DMS53 treated with DMSO at 0.1 percent for 48 hours (cell line): ENCODE data around the gene FCAMR.

Experiments
- DNase-seq: peaks from one replicate; lab custom pipeline; 2025; ENCODE audit not compliant: unreplicated experiment; lab: John Stamatoyannopoulos, UW

FCAMR gene

DNA sequence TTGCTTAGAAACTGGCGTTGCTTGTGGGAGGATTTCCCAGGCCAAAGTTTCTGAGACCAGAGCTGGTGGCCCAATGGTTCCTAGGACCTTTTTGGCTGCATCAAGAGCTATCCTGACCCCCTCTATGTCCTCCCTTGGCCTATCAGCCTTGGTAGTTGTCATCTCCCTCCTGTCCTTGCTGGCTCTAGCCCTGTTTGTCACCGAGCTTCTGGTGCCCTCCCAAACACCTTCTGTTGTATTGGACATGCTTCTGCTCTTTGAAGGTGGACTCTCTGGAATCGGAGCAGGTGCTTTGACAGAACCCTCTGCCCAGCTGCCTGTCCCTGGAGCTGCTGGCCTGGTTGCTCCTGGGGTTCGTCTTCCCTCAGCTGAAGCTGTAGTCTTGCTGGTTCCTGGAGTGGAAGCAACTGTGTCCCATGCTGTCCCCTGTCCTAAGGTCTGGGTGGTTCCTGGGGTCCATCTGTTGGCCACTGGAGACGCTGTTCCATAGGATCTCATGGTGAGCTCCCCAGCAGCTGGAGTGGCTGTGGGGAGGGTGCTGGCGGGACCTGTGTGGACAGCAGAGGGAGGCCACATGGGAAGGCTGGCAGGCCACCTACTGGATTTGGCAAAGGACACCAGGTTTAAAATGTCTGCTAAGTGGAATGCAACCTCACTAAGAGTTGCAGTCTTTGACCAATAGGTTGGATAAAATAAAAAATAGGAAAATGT lies 9.4 kb downstream of the FCAMR start:
- no peak for DNase-seq

DNA sequence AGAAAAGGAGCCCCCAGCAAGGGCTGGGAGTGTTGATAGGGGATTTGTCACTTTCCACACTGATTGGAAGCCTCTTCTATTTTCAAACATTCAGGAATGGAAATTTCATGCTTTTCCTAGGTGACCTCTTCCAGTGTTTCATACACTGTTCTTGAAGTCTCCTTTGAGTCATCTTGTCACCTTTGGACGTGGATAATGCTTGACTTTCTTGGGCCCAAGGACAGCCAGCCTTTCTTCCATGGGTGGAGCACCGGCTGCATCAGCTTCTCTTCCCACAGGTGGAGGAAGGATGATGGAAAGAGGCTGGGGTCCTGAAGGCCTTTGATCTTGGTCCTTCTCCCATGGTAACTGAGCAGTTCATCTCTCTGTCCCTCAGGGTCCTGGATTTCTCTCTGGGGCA lies 12.1 kb downstream of the FCAMR start:
- DNase-seq, result no peak

DNA sequence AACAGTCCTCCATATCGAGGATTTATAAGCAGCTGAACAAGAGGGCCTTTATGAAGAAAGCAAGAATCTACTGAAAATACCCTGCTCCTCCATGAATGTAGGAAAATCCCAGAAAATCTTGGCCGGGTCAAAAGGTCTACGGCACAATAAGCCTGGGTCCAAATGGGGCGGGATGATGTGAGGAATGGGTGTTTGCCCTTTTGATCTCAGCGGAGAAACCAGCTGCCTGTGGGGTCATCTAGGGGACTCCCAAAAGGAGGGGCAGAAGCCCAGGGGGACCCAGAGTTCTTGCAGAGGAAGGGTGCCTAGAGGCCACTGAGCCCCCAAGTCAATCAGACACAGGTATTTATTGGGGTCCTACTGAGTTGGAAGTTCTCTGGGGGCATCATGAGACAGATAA lies 12.6 kb downstream of the FCAMR start:
- no peak for DNase-seq

DNA sequence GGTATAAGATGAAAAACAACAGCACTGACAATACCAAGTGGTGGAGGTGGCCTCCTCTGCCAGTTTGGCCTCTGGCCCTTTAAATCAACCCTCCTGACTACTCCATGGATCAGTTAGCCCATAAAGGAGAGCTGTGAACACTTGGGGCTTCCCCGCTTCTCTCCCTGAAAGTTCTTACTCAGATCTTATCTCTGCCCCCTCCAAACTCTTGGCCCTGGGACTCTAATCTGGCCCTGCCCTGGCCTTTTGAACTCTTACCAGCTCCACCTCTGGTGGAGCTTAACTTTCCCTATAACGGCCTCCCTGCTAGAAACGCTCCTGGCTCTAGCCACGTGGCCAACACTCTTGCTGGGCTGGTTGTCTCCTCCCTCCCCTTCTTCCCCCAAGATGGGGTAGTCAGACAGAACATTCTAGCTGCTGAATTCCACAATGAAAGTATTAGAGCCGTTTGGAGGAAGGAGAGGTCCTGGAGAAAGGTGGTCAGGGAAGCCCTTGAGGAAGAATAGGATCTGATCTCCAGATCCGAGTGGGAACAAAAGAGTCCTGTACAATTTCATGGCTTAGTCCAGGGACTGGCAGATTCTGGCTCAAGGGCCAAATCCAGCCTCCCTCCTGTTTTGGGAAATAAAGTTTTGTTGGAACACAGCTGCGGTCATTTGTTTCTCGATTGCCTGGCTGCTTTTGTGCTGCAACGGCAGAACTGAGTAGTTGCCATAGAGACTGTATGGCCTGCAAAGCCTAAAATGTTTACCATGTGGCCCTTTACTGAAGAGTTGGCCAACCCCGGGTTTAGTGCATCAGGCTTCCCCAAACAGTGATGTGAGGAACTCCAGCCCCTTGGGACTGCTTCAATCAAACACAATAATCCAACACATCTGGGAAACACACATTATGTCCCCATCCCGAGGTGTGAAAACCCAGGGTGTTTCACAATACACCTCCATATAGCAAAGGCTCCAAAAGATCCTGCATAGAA lies 14.5 kb downstream of the FCAMR start:
- DNase-seq, result no peak

DNA sequence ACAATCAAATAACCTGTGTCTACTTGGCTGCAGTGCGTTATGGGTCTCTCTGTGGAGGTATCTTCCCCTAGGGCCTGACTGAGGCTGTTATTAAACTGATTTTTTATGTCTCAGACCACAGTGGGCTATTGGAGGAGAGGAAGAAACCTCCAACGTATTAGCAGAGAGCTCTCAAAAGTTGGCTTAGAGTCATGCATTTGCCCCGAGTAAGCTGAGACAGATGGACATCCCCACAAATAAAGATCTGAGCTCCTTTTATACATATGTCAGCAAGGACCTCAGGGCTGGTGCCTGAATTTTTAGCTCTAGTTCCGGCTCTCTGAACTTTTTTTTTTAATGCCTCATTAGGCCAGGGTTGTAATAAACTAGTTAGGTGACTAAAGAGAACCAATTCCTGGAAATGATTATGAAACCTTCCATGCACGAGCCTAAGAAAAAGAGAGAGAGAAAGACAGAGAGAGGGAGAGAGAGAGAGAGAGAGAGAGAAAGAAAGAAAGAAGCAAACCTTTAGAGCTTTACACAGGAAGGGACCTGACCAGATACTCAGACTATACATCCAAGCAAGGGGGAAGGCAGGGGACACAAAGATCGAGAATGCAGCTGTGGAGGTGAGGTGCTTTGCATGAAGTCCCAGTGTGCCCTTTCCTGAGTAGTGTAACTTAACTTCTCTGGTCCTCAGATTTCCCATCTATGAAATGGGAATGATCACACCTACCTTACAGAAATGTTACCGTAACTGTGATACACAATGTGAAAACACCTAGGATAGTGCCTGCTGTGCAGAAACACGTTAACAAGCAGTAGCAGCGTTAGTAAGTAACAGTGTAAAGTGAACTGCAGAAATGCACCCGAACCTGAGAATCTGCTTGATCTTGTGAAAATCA lies 15.6 kb downstream of the FCAMR start:
- no peak for DNase-seq

DNA sequence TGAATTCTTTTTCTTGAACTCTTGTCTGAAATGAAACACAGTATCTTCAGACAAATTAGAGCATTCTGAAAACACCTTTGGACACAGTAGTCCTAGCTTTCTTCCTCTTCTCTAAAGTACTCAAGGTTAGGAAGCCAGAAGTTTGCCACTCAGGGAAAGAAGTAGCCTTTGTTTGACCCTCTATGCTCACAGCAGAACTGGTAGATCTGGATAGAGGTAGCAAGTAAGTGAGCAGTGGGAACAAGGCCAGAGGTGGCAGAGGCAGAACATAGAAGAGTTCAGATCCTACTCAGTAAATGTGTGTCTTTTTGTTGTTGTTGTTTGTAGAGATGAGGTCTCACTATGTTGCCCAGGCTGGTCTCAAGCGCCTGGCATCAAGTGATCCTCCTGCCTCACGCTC lies 16.6 kb downstream of the FCAMR start:
- DNase-seq, result no peak

DNA sequence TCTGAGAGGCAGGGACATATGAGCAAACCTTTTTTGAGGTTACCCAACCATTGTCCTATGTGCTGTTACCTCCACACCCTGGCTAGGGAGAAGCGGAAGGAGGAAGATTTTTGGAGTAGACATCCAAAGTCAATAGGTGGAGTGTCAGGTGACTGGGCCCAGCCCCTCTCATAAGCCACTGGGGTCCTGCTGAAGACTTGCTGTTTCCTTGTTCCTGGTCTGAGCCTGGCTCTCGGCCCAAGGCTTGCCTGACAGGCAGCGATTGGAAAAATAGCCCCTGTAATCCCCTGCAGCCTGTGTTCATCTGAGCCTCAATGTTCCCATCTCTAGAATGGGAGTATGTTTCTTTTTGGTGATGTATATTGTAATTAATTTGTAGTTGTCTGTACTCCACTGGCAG lies 17.1 kb downstream of the FCAMR start:
- DNase-seq, result no peak

DNA sequence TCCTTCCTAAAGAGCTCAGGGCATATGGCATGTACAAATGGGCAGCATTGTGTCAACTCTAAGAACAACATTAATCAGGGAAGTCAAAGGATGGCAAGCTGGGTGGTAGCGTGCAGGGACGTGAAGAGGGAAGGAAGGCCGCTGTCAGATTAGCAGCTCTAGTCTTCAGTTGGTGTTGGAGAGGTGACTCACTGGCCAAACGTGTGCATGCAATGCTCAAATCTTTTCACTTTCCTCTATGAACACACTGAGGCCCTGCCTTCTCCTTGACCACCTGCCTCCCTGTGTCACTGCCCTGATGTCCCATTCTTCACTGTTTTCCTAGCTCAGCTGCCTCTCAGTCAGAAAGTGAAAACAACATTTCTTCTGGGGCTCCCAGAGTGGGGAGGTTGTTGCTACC lies 18.1 kb downstream of the FCAMR start:
- DNase-seq, result peak; percentile 88

DNA sequence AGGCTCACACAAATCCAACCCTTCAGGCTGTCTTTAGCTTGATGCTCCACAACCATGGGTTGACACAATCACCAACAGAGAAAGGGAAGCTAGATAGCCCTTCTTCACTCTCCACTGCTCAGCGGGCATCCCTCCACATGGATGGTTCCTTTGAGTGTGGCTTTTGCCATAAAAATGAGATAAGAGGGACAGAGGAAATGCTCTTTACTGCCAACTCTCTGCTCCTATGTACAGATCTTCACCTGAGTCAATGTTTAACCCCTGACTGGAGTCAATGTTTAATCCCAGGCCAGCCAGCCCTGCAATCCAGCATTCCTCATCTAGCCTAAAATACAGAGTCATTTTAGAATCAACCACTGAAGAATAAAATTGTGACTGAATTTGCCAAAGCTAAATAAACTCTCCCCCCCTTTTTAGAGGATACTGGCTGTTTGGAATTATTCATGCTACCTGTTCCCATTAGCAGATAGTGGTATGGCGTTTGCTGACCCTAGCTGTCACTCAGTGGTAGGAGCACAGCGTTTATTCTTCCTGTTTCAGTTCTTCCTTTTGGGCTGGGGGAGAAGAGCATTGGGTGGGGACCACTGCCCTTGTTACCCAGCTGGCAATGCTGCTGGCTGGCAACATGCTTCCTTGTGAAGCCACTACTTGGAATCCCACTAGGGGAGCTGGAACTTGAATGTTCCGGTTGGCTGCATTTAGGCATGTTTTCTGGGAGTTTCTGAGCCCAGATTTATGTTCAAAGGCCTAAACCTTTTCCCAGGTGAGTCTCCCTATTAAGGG lies 18.8 kb downstream of the FCAMR start:
- peak; percentile 78 for DNase-seq

DNA sequence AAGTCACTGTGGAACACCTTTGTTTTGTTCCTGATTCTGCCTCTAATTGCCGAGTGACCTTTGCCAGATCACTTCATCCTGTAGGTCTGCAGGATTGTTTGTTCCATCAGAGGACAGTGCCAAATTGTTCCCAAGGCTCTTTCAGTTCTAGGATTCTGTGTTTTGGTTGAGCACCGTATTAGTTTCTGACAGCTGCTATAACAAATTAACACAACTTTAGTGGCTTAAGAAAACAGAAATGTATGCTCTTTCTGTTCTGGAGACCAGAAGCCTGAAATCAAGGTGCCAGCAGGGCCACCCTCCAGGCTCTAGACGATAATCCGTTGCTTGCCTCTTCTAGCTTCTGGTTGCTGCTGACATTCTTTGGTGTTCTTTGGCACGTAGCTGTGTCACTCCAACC lies 20.6 kb downstream of the FCAMR start:
- no peak for DNase-seq

DNA sequence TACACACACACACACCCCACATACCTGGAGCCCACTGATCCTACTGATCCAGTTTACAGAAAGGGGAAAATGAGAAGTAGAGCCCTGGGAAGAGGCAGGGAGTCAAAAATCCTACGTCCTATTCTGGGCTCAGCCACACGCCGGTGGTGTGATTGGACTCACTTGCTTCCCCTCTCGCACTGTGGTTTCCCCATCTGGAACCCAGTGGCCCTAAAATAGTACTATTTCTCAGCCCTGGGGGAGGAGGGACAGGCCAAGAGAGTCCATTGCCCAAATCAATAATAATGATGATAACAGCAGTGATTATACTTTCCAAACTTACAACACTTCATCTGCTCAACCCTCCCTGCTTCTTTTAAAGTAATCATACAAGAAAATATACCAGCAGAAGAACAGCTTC lies 21.1 kb downstream of the FCAMR start:
- no peak for DNase-seq

DNA sequence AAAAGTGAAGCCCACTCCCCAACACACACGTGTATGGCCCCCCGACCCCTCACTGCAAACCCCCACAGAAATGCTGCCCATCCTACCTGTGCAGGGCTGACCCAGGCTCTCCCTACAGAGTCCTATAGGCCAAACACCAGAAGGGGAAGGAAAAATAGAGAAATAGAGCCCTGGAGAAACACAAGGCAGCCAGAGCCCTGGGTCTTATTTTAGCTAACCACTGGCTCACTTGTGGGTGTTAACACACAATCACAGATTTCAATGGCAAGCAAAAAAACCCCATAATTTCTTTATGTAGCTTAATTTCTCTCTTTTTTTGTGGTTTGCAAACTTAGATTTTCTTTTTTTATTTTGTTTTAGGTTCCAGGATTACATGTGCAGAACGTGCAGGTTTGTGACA lies 23.0 kb downstream of the FCAMR start:
- DNase-seq, result no peak

DNA sequence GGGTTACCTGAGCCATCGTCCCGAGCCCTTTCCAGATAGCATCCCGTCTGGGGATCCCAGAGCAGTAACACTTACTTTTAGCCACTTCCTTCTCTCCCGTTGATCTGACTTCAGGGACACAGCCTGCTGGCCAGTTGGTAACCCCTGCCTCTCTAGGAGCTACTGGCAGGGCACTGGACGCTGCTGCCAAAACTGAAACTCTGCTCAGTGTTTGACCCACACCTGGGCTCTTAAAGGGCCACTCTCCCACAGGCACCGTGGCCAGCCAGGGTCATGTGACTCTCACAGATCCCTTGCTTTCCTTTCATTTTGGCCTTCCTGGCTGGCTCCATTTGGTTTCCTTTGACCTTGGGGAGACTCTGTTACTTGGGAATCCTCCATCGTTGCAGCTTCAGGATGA lies 24.0 kb downstream of the FCAMR start, which contains the start of gene PIGR:
Gene PIGR, minus strand, starts transcription at position 206 of the 400 bp plus-strand sequence. CDS start 5,935 bp downstream, outside the sequence.
- no peak for DNase-seq

DNA sequence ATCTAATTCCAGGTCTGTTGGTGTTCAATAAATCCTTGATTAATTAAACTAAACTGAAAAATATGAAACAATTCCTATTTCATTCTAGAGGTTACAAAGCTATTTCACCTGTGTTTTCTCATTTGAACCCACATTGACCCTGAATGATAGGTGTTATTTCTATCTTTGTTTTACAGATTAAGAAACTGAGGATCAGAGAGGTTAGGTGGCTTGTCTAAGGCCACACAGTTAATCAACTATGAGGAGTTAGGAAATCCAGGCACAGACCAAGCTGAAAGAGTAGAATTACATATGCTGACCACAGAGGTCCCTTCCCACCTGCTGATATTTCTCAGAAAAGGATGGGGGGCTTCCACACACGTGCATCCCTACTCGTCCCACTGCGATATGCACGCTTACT lies 24.5 kb downstream of the FCAMR start:
- DNase-seq, result no peak

DNA sequence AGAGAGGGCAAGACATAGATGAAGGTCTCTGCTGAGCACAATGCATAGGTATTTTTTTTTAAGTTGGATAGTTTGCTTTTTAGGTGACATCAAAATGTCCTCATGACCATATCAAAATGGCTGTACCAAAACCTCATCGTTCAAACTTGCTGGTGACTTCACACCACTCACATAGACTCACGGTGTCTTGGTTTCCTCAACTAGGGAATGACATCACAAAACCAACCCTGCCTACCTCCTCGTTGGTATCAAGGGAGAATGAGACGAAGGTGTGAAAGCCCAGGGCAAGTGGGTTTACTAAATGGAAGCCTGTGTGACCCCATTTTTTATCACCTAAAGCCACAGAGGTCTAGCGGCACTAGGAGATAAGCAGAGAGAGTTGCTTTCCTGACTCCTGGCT lies 25.6 kb downstream of the FCAMR start:
- no peak for DNase-seq

DNA sequence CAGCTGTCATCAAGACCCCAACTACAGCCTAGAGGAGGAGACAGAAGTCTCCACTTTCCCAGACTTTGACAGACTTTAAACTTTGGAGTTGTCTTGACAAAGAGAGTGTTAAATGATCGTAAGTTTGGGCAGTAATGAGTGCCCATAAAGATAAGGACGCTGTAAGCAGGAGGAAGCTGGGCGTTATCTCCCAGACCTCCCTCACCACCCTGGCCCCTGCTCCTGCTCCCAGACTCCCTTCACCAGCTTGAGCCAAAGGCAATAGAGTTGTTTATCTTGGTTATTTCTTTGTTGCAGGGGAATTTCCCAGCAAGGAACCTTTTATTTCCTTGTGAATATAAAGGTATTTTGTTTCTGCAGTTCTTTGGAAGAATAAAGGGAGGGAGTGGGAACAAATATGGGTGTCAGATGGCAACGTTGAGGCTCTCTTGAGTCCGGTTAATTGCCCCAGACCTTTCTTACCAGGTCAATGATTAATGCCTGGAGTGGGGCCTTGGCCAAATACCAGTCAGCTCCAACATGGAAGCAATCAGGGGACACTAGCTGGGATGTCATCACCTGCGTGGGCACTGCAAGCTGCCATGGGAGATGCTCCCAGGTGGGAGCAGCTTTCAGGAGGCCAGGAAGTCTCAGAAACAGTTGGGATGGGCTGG lies 28.4 kb downstream of the FCAMR start:
- DNase-seq, result peak; percentile 26

DNA sequence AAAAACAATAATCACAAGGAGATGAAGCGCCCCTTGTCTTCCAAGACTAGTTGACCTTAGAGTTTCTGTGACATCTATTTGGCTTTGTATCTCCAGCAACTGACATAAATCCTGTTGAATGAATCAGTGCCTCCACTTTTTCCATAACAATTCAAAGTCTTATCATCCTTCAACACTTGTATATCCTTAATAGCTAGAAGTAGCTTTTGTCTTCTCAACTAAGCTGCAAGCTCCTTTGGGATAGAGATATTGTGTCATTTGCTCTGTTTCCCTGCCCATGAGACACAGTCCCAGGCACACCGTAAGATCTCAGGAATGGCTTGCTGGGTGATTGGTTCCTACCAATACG lies 29.7 kb downstream of the FCAMR start:
- DNase-seq, result no peak

DNA sequence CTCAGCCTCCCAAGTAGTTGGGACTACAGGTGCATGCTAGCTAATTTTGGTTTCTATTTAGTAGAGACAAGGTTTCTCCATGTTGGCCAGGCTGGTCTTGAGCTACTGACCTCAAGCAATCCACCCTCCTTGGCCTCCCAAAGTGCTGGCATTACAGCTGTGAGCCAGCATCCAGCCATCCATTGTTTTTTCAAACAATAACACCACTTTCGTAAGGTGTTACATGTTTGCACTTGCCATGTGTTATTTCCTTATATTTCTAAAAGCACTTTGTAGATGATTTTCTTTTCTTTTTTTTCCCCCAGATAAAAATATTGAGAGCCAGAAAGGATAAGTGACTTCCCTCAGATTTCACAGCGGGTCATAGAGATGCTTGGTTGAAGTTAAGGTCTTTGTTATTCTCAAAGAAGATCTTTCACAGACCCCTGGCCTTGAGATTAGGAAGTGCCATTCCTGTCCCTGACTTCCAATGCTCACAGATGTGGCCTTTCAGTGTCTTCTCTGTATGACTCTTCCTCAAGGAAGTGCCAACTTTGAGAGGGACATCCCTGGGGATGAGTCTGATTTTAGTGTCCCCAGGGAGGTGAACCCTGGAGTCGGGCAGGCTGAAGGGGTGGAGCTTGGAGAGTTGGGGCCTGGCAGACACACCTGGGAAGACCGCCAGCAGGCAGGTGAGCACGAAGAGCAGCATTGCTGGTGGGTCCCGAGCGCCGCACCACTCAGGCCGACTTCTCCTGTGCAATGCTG lies 30.2 kb downstream of the FCAMR start:
- DNase-seq, result no peak

DNA sequence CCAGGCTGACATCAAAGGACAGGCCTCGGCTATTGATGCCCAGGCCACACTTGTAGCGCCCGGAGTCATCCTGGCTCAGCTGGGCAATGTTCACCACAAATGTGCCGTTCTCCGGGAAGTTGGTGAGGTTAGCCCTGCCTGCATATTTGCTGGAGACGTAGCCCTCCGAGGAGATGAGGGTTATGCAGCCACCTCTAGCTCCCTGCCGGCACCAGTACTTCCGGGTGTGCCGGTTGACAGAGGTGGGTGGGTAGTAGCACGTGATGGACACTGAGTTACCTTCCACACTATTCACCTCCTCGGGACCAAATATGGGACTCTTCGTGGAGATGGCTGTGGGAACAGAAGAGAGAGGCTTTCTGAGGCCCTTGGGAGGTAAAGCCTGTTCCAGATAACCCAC lies 31.1 kb downstream of the FCAMR start:
- DNase-seq, result no peak
